Measurements from ENCODE around the gene ZNF385D.
"Not testable (repeated sequence)": the region's sequence is repeated elsewhere in the genome, so short reads cannot be mapped to it uniquely, and the experiment has no call there.

The ZNF385D gene

GRCh38 chr3:21434310-21434709 is 316.7 kb downstream of the ZNF385D start:
- DNase-seq = no peak

- no peak for DNase-seq
Measured at GRCh38 chr3:21433751-21434150, 317.3 kb downstream of the ZNF385D start.

DNA sequence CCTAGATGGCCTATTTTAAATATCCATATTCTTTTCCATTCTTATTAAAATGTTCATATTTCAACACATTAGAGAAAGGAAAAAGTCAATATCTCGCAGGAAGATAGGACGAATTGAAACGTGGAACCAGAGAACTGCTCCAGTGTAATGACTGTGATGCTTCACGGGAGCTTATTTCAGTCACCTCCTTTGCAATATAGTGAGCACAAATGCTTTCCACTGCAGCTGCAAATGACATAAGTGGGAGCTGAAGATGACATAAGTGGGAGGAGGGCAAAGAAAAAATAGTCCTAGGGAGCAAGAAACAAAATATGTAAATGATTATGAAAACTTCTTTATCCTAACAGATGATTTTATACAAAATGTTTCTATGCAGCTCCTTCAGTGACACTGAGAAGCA is 324.1 kb downstream of the ZNF385D start:
- no peak for DNase-seq

DNA sequence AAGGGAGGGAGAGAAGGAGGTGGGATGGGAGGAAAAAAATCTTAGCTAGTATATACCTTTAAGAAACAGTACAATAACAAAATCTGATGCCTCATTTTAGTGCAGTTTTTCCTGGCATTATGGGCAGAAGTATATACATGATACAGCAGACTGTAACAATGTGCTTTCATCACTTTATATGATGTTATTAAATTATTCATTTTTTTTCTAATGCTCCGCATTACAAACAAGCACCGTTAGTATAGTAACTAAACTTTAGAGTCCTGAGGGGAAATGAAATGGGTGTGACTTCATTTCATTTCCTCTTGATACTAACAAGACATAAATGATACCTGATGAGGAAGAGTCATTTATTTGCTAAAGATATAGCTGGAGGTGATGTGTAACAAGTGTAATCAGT is 325.3 kb downstream of the ZNF385D start:
- DNase-seq = no peak

- no peak for DNase-seq
Measured at GRCh38 chr3:21421096-21421495, 329.9 kb downstream of the ZNF385D start.

DNA sequence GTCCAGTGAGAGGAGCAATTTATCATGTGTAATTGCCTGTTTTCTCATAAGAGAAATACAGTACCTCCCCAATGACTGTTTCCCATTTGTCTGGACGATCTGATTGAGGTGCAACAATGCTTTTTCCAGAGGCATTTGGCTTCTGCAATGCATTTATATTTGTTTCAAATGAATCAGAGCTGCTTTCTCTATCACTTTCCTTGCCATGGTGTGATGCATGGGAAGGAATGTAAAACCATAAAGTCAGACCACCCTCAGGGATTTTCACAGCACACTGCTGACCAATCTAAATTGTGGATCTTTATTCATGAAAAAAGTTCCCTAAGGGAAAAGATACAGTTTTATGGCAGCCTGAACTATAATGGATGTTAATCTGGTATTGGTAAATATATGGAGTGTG is 333.0 kb downstream of the ZNF385D start:
- DNase-seq = no peak

DNA sequence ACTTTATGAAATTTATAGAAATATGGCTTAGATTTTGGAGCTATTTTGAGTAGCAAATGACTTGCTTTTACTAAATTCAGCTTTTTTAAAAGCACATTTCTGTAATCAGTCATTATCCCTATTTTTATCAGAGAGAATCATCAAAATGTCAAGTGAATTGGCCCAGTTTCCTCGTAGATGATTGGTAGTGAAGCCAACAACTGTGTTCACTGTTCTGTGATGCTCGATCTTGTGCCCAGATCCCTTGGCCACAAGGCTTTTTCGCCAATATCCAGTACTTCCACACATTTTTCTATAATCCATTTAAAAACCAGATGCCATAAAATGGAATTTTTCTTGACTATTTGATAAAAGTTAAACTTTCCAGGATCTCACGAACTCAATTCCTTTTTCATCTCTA is 336.5 kb downstream of the ZNF385D start:
- DNase-seq = no peak

GRCh38 chr3:21411058-21411457 is 340.0 kb downstream of the ZNF385D start:
- DNase-seq = no peak

DNA sequence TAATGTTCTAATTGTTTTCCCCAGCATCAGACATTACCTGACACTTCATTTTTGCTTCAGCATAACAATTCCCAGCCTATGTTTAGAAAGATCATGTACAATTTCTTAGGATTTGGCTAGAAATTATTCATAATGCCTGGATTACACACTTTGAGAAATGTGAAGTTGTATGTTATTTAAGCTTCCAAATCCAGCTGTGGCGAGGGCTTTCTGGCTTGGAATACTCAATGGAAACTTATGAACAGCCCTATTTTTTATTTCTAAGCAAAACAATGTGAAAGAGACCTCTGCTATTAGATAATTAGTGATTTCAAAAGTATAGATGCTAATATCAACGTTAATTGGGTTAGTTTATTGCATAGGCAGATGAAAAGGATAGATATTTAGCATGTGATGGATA is 341.6 kb downstream of the ZNF385D start:
- no peak for DNase-seq

GRCh38 chr3:21407743-21408142 is 343.3 kb downstream of the ZNF385D start:
- DNase-seq = no peak

GRCh38 chr3:21405671-21406667 is 345.0 kb downstream of the ZNF385D start:
- DNase-seq = no peak

DNA sequence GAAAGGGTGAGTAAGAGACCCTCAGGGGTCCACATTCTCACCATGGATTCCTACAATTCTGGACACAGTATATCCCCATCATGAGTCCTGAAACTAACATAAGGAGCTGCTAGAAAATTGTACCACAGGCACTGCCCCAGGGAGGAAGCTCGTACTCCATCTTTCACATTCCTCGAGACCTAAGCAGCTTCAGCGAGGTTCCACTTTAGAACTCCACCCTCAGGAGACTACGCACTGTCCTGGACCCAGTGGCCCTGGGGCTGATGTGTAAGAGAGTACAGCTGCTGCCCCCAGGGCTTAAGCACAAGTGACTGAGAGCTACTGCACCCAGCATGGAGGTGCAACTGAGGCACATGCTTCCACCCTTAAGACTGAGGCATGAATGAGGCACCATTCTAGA is 352.5 kb downstream of the ZNF385D start:
- no peak for DNase-seq

GRCh38 chr3:21393683-21394311 is 357.2 kb downstream of the ZNF385D start:
- DNase-seq = no peak

DNA sequence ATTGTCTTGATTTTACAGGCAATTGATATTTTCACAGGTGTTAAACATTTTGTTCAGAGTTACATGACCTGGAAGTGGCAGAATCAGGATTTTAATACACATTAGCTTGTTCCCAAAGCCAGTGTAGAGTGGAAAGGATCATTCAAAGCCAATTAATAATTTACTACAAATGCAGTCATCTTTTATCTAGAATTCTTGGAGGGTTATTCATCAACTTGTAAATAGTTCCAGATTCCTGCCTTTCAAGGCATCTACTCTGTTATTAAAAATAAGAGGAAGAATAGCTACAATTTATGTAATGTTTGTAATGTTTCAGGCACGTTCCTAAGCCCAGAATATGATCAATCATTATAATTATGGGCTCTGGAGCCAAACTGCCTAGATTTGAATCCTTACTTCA is 358.5 kb downstream of the ZNF385D start:
- DNase-seq = no peak

GRCh38 chr3:21390856-21391255 is 360.2 kb downstream of the ZNF385D start:
- DNase-seq = no peak

- no peak for DNase-seq
Measured at GRCh38 chr3:21390136-21390535, 360.9 kb downstream of the ZNF385D start.

DNA sequence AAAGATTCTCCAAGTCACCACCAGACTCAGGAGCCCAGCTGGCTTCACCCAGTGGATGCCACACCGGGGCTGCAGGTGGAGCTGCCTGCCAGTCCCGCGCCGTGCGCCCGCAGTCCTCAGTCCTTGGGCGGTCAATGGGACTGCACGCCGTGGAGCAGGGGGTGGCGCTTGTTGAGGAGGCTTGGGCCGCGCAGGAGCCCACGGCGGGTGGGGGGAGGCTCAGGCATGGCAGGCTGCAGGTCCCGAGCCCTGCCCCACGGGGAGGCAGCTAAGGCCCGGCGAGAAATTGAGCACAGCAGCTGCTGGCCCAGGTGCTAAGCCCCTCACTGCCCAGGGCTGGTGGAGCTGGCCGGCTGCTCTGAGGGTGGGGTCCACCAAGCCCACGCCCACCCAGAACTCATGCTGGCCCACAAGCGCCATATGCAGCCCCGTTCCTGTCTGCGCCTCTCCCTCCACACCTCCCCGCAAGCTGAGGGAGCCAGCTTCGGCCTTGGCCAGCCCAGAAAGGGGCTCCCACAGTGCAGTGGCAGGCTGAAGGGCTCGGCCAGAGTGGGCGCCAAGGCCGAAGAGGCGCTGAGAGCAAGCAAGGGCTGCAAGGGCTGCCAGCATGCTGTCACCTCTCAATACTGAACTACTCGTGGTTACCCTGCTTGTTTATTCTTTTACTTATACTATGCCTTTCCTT is 363.7 kb downstream of the ZNF385D start:
- DNase-seq = not testable (repeated sequence)

DNA sequence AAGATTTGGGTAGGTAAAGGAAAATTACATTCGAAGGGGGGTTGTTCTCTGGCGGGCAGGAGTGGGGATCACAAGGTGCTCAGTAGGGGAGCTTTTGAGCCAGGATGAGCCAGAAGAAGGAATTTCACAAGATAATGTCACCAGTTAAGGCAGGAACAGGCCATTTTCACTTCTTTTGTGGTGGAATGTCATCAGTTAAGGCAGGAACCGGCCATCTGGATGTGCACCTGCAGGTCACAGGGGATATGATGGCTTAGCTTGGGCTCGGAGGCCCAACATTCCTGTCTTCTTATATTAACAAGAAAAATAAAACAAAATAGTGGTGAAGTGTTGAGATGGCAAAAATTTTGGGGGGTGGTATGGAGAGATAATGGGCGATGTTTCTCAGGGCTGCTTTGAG is 373.0 kb downstream of the ZNF385D start:
- DNase-seq = not testable (repeated sequence)

- DNase-seq = no peak
Measured at GRCh38 chr3:21377071-21377769, 373.8 kb downstream of the ZNF385D start.

- no peak for DNase-seq
Measured at GRCh38 chr3:21372316-21372715, 378.7 kb downstream of the ZNF385D start.

All from NCI-H1694 treated with DMSO at 0.1 percent for 48 hours (cell line).